HepG2 (cell line): Measurements from ENCODE around the gene GNG7.

ENCODE experiments used
- EP300 ChIP-seq, 3 experiments: sonication (generic) in 1 of 3; formaldehyde crosslinking in 1 of 3; IDR thresholded peaks; 2 replicates each; pipeline versions ENCODE4 v1.5.1 to v1.6.1; 2011 to 2020; ENCODE audit warnings: low read depth in 2 of 3, low read length in 2 of 3, borderline replicate concordance in 1 of 3, improper control_type of control experiment in 1 of 3, mild to moderate bottlenecking in 1 of 3, missing genetic modification reagents in 1 of 3, moderate library complexity in 1 of 3
- FIP1L1 ChIP-seq: fragments of 200-400 bp; formaldehyde crosslinking; IDR thresholded peaks from 2 replicates; pipeline ENCODE4 v1.6.1; 2018; ENCODE audit warnings: low read depth, mild to moderate bottlenecking, low read length, moderate library complexity, borderline replicate concordance; ENCODE audit not compliant: insufficient read depth
- HDAC1 ChIP-seq: sonication (generic); formaldehyde crosslinking; IDR thresholded peaks from 2 replicates; pipeline ENCODE4 v1.5.1; 2020; ENCODE audit warnings: mild to moderate bottlenecking, missing genetic modification reagents
- HMGA1 ChIP-seq: sonication (generic); formaldehyde crosslinking; conservative IDR thresholded peaks from 2 replicates; pipeline ENCODE4 v1.4.0; 2020; ENCODE audit warnings: missing genetic modification reagents
- JDP2 ChIP-seq: sonication (generic); formaldehyde crosslinking; IDR thresholded peaks from 2 replicates; pipeline ENCODE4 v1.8.1; 2022; ENCODE audit warnings: missing genetic modification reagents, borderline replicate concordance
- NR2F6 ChIP-seq, 2 experiments: IDR thresholded peaks; 2 replicates each; pipeline ENCODE4 v1.6.1; 2016; ENCODE audit warnings: antibody characterized with exemption in 1 of 2, mild to moderate bottlenecking in 1 of 2
- TCF12 ChIP-seq, 2 experiments: fragments of 450-650 bp in 1 of 2; sonication (generic) in 1 of 2; formaldehyde crosslinking in 1 of 2; IDR thresholded peaks; 2 replicates each; pipeline versions ENCODE4 v1.6.1 to v1.8.0; 2017 to 2022; ENCODE audit warnings: antibody characterized with exemption in 1 of 2, mild to moderate bottlenecking in 1 of 2, missing genetic modification reagents in 1 of 2, moderate library complexity in 1 of 2
- WIZ ChIP-seq: sonication (generic); formaldehyde crosslinking; IDR thresholded peaks from 2 replicates; pipeline ENCODE4 v1.5.1; 2020; ENCODE audit warnings: mild to moderate bottlenecking, missing genetic modification reagents
- ZNF121 ChIP-seq: sonication (generic); formaldehyde crosslinking; IDR thresholded peaks from 2 replicates; pipeline ENCODE4 v1.5.0; 2020; ENCODE audit warnings: mild to moderate bottlenecking, missing genetic modification reagents
- ZNF234 ChIP-seq: sonication (generic); formaldehyde crosslinking; conservative IDR thresholded peaks from 2 replicates; pipeline ENCODE4 v1.5.1; 2020; ENCODE audit warnings: mild to moderate bottlenecking, missing genetic modification reagents
- ZNF281 ChIP-seq: sonication (generic); formaldehyde crosslinking; IDR thresholded peaks from 2 replicates; pipeline ENCODE4 v1.4.0; 2020; ENCODE audit warnings: missing genetic modification reagents, borderline replicate concordance
- ZNF335 ChIP-seq: sonication (generic); formaldehyde crosslinking; IDR thresholded peaks from 2 replicates; pipeline ENCODE4 v1.4.0; 2020; ENCODE audit warnings: missing genetic modification reagents
- ZNF451 ChIP-seq: sonication (generic); formaldehyde crosslinking; IDR thresholded peaks from 2 replicates; pipeline ENCODE4 v1.5.0; 2020; ENCODE audit warnings: mild to moderate bottlenecking, missing genetic modification reagents
- ZNF605 ChIP-seq: sonication (generic); formaldehyde crosslinking; IDR thresholded peaks from 2 replicates; pipeline ENCODE4 v1.8.0; 2022; ENCODE audit warnings: mild to moderate bottlenecking, missing genetic modification reagents

GRCh38 chr19:2479556-2480194 is 222.8 kb downstream of the GNG7 start:
- TF ChIP-seq ZNF281 (CRISPR knock-in tag) (no peak), HMGA1 (CRISPR knock-in tag) (no peak), ZNF234 (no peak), ZNF451 (no peak), ZNF121 (CRISPR knock-in tag) (no peak), NR2F6 (IDR thresholded peaks at IDR 0.05) (no peak), NR2F6 (CRISPR knock-in tag; IDR thresholded peaks at IDR 0.05) (no peak), FIP1L1 (no peak), JDP2 (CRISPR knock-in tag) (no peak), ZNF605 (no peak), TCF12 (IDR thresholded peaks at IDR 0.05) (no peak), TCF12 (CRISPR knock-in tag; IDR thresholded peaks at IDR 0.05) (no peak), WIZ (no peak), HDAC1 (no peak), ZNF335 (CRISPR knock-in tag) (no peak), EP300 (IDR thresholded peaks at IDR 0.05; ENCODE audit: low read depth in 2 of 2, low read length in 2 of 2) (no peak), EP300 (CRISPR knock-in tag; IDR thresholded peaks at IDR 0.05; ENCODE audit: borderline replicate concordance) (no peak)
